GM21528 (cell line): ENCODE measurements around the gene FKBP8.
"Not testable (repeated sequence)": the region's sequence is repeated elsewhere in the genome, so short reads cannot be mapped to it uniquely, and the experiment has no call there.

Experiments
- ATAC-seq: cut with Tn5 transposase; IDR thresholded peaks from one replicate; pipeline ENCODE4 v1.9.1; 2021; ENCODE audit warnings: mild to moderate bottlenecking, moderate library complexity; ENCODE audit not compliant: unreplicated experiment, low FRiP score

Gene FKBP8

GRCh38 chr19:18522862-18523440 lies 20.4 kb downstream of the FKBP8 start:
- not testable (repeated sequence) for ATAC-seq

- peak; percentile 83 for ATAC-seq
Observed at GRCh38 chr19:18522124-18522861, 21.1 kb downstream of the FKBP8 start.

- peak; percentile 8 for ATAC-seq
Observed at GRCh38 chr19:18521692-18522123, 21.7 kb downstream of the FKBP8 start, which contains the start of gene ELL. TSS of gene ELL (minus strand) at chr19:18522070. CDS start at chr19:18522055, 15 bp downstream.

GRCh38 chr19:18520848-18521691 lies 22.3 kb downstream of the FKBP8 start:
- peak; percentile 2 for ATAC-seq

GRCh38 chr19:18519962-18520847 lies 23.2 kb downstream of the FKBP8 start:
- ATAC-seq = no peak

GRCh38 chr19:18518639-18519038 lies 24.7 kb downstream of the FKBP8 start:
- no peak for ATAC-seq

GRCh38 chr19:18517606-18518005 lies 25.8 kb downstream of the FKBP8 start:
- ATAC-seq = no peak

GRCh38 chr19:18515959-18516358 lies 27.4 kb downstream of the FKBP8 start:
- ATAC-seq = no peak

- ATAC-seq = no peak
Observed at GRCh38 chr19:18514800-18515682, 28.3 kb downstream of the FKBP8 start.

- no peak for ATAC-seq
Observed at GRCh38 chr19:18513868-18514267, 29.5 kb downstream of the FKBP8 start.

GRCh38 chr19:18510216-18510615 lies 33.2 kb downstream of the FKBP8 start:
- ATAC-seq = no peak

GRCh38 chr19:18508585-18508984 lies 34.8 kb downstream of the FKBP8 start:
- ATAC-seq = no peak

GRCh38 chr19:18507727-18508440 lies 35.5 kb downstream of the FKBP8 start:
- ATAC-seq = no peak

- no peak for ATAC-seq
Observed at GRCh38 chr19:18507021-18507726, 36.2 kb downstream of the FKBP8 start.

- ATAC-seq = no peak
Observed at GRCh38 chr19:18506101-18506930, 37.1 kb downstream of the FKBP8 start.

- ATAC-seq = no peak
Observed at GRCh38 chr19:18504886-18505610, 38.3 kb downstream of the FKBP8 start.
